Forelimb muscle (tissue), 1 donor: Measurements from ENCODE around the gene REX1BD. TPM values are rescaled to one million over a fixed set of nuclear protein-coding genes. Genes with fewer than 3 reads are reported as not detected.
"Not testable (repeated sequence)": the region's sequence is repeated elsewhere in the genome, so short reads cannot be mapped to it uniquely, and the experiment has no call there.

ENCODE experiments used
- DNase-seq: peaks from one replicate; pipeline ENCODE4 v3.0.0-alpha.2; 2013; ENCODE audit warnings: low read depth
- polyA plus RNA-seq: library from polyadenylated mRNA; unstranded; fragments of 120-200 nt; gene quantifications from one replicate; pipeline ENCODE4 v1.2.1, GENCODE V29; 2013; ENCODE audit not compliant: insufficient read length

Gene REX1BD
- polyA plus RNA-seq, 1 donor, result 33.4 TPM

DNA sequence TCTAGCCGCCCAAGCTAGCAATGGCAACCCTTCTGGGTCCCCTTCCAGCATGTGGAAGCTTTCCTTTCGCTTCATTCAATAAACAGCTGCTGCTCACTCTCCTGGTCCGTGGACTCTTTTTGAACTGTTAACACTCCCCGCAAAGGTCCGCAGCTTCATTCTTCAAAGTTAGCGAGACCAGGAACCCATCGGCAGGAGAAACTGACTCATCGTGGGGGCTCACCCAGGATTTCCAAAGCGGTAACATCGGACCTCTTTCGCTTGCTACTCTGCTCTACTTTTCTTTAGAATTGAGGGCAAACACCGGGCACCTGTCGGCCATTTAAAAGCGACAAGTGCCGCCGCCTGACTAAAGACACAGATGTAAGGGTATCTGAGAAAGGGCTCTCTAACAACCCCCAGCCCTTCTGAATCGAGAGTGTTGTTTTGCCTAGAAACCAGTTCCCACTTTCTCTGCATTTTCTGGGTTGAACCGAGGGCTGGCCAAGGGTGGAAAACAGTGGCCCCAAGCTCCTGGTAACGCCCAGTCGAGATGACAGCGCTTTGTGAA lies 11.2 kb upstream of the REX1BD start:
- no peak for DNase-seq

DNA sequence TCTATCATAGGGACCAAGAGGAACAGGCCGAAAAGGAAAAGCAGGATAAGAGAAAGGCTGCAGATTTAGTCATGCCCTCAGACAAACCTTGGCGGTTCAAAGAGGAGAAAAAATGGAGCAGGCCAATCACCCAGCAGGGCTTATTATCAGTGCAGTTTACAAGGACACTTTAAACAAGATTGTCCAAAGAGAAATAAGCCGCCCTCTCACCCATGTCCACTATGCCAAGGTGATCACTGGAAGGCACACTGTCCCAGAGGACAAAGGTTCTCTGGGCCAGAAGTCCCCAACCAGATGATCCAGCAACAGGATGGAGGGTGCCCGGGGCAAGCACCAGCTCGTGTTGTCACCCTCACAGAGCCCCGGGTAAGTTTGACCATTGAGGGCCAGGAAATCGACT lies 8.3 kb upstream of the REX1BD start:
- no peak for DNase-seq

DNA sequence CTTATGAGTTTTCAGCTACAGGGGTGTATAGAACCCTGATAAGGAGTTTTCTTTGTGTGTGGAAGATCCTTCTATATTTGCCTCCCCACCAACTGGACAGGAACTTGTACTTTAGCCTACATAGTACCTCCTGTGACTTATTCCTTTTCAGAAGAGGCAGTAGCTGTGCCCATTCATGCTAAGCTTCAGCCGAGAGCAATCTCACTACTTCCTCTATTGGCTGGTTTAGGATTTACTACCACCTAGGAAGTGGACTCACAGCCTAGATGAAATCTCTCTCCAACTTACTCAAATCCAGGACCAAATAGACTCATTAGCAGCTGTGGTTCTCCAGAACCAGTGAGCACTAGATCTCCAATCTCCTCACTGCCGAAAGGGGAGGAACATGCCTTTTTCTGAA lies 2.3 kb upstream of the REX1BD start:
- no peak for DNase-seq

DNA sequence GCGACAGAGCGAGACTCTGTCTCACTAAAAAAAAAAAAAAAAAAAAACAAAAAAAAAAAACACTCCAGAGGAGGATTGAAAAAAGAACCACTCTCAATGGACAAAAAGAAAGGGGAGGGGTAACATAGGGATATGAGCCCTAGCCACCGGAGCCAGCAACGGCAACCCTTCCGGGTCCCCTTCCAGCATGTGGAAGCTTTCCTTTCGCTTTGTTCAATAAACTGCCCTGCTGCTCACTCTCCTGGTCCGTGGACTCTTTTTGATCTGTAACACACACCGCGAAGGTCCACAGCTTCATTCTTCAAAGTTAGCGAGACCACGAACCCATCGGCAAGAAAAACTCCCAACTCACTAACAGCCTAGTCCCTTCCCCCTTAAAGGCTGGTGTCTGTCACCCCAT lies 1.0 kb upstream of the REX1BD start:
- no peak for DNase-seq

DNA sequence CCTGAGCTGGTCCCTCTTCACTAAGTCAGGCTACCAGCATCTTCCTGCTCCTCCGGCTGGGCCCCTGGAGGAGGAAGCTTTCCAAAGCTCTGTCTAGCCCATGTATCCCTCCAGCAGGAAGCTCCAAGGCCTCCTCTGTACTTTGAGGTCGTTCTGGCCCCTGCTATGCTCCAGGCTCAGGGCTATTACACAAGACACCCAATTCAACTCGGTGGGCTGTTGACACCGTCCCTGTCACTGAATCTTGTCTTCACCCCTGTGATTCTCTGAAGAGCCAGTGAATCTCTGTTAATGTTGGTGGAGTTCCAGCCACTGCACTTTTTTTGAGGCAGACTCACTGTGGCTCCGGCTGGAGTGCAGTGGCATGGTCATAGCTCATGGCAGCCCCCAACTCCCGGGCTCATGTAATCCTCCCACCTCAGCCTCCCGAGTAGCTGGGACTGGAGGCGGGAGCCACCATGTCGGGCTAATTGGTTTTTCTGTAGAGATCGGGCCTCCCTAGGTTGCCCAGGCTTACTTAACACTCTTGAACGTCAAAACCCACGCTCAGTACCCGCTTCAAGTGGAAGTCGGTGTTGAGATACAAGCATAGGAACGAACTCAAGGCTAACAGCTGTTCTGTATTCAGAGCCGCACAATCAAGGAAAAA lies 512 bp upstream of the REX1BD start:
- DNase-seq, result no peak

DNA sequence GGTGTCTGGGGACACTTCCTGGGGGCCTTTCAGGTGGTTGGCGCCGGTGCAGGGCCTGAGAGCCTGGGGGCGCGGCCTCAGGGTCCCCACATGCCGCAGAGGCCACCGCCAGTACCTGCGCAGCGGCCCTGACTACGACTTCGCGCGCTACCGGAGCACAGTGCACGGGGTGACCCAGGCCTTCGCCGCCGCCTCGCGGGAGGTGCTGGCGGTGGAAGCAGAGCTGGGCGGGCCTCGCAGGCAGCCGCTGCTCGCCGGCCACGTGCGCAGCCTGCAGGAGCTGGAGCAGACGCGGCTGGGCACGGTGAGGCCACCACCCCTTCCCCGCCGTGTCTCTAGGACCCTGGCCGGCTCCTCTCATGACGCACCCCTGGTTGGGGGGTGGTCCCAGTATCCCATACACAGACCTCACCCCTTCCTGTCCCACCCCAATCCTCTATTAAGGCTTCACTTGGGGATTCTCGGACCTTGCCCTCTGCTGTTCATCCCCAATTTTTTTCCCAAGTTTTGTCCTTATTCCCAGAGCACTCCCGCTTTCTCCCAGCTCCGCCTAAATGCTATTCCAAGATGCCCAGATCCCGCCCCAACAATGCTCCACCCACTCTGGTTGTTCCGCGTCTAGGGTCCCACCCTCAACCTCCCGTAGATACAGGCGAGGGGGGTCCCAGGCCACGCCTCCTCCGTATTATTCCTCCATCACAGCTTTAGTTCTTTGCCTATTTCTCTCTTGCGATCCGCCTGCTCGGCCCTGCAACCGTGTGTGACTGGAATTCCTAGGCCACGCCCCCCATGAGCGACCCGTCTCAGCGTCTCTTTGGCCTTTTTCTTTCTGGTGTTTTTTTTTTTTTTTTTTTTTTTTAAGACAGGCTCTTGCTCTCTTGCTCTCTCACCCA lies 1.0 kb downstream of the REX1BD start:
- no peak for DNase-seq

DNA sequence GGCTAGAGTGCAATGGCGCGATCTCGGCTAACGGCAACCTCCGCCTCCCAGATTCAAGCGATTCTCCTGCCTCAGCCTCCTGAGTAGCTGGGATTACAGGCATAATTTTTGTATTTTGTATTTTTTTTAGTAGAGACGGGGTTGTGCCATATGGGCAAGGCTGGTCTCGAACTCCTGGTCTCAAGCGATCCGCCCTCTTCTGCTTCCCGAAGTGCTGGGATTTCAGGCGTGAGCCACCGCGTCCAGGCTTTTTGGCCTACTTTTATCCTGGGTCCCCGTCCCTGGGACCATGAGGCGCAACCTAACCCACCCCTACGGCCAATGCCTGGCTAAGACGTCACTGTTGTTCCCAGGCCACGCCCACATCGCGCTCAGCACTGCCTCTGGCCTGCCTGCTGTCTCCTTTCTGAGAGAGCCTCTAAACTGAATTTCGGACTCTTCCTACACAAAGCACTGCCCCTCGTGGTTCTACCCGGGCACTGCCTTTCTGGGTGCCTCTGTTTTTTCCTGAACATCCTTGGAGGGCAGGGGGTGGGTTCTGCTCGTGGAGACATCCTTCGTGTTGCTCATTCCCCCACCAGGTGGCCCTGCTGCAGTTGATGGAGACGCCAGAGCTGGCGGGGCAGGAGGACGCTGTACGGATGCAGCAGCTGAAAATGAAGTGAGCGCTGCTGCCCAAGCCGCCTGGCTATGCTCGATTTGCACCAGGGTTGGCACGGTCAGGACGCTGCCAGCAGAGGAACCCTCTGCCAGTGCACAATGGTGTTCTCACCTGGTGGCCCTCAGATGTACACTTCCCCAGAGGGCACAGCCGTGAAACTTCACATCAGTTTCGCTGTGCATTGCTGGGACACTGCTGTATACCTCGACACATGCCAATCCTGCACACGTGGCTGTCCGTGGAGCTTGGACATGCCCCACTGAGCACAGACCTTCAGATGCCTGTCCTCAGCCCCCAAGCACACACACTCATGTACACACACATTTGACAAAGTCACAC lies 2.0 kb downstream of the REX1BD start:
- peak; percentile 59 for DNase-seq

DNA sequence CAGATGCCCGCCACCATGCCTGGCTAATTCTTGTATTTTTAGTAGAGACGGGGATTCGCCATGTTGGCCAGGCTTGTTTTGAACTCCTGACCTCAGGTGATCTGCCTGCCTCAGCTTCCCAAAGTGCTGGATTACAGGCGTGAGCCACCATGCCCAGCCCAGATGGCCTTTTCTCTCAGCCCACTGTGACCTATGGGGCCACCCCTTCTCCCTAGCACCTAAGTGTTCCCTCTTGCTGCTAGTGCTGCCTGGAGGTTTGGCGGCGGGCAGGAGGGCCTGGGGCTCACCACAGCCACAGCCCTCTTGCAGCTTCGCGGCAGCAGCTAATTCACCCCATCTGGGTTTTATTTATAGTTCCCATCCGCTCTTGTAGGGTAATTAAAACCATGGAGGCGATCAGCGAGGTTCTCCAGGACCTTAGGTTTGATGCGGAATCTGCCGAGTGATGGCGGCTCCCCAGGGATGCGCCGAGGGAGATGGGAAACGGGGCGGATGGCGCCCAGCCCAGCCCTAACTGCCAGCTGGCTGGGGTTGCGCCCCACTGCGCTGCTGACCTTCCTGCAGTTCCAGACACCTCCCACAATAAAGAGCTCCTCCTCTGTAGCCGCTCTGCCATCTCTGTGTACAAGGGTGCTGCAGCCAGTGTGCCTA lies 3.3 kb downstream of the REX1BD start:
- no peak for DNase-seq

DNA sequence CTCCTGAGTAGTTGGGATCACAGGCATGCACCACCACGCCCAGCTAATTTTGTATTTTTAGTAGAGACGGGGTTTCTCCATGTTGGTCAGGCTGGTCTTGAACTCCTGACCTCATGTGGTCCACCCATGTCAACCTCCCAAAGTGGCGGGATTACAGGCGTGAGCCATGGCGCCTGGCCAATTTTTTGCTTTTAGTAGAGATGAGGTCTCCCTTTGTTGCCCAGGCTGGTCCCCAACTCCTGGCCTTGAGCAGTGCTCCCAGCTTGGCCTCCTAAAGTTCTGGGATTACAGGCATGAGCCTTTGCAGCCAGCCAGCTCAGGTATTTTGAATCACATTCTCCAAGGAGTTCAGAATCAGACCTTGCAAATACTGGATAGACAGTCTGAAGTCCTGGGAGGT lies 4.1 kb downstream of the REX1BD start:
- not testable (repeated sequence) for DNase-seq

DNA sequence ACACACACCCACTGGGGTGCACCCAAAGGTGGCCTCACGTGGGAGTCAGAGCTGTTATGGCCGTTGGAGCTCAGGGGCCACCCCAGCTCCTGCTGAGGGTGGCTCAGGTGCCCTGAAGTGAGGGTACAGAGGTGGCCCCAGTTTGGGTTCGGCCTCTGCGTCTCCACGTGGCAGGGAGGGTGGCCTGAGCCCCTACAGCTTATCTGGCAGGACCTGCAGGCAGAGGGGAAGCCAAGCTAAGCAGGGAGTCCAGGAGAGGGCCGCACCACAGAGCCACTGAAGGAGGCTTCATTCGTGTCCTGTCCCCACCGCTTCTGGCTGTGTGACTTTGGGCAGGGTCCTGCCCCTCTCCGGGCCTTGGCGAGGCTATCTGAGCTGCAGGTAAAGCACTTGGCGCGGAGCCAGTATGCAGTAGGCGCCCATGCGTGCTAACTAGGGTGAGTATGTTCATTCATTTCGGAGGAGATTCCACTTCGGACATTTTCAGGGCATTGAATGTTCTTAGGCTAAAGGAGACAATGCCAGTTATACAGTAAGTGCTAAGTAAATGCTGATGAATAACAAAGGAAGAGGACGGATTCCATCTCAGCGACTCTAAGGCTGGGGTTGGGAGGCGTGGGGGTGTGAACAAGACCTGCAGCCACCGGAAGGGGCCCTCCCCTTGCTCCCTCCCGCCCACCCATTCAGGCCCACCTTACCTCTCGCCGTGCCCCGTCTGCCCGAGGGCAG lies 4.9 kb downstream of the REX1BD start:
- DNase-seq, result no peak

DNA sequence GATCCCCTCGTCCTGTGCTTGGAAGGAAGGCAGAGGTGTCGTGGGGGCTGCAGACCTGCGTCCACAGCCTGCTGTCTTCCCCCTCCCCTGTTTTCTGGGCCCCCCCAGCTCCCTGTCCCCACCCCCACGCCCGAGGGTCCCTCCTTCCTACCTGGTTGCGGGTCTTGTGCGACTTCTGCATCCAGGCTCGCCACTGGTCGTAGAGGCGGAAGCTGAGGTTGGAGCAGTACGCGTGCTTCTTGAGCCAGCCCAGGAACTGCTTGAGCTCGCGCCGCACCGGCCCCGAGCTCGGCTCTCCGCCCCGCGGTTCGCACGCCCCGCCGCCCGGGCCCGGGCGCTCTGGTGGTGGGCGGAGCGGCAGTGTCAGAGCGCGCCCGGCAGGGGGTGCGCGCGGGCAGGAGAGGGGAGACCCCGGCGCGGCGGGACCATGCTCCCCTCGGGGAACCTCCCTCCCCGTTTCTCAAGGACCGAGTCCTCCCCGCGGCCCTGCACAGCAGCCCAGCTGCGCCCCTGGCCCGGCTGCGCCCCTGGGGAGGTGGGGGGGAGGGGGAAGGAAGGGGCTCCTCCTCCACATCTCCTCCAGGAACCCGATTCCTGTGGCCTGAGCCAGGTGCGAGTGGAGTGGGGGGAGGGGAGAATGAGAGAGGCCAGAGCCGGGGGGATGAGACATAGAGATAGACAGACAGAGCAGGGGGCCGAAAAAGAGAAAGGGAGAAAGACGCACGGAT lies 5.7 kb downstream of the REX1BD start:
- peak; percentile 65 for DNase-seq

DNA sequence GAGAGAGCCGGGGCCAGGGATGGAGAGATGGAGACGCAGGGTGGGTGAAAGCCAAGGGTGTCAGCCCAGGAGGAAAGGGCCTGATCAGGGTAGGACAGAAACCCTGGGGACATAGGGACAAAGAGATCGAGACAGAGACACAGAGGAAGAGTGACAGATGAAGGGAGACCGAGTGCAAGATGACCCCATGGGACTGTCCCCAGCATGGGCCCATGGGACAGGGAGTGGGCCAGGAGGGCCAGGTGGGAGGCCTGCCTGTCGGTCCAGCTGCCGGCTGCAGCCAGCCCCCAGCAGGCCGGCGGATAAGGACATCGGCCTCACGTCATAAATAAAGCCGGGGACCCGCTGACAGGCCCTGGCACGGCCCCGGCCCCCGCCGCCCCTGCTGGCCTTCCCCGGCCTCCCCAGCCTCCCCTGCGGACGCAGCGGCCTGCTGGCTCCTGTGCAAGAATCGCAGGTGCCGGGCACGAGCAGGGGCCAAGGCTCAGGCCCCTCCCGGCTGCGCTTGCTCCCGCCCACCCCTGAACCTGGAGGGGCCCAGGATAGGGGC lies 6.3 kb downstream of the REX1BD start:
- no peak for DNase-seq

DNA sequence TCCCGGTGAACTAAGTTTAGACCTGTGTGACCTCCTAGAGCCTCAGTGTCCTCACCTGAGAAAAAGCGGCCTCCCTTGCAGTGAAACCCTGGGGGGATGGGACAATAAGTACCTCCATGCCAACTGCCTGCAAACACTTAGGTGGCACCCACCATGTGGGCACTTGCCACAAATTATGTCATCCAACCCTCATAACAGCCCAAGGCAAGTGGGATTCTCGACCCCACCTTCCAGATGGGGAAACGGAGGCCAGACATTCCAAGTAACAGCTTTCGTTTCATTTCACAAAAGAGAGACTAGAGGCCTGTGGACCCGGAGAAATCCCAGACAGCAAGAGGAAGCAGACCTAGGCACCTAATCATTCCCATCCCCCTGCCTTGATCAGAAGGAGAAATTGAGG lies 6.9 kb downstream of the REX1BD start:
- no peak for DNase-seq

DNA sequence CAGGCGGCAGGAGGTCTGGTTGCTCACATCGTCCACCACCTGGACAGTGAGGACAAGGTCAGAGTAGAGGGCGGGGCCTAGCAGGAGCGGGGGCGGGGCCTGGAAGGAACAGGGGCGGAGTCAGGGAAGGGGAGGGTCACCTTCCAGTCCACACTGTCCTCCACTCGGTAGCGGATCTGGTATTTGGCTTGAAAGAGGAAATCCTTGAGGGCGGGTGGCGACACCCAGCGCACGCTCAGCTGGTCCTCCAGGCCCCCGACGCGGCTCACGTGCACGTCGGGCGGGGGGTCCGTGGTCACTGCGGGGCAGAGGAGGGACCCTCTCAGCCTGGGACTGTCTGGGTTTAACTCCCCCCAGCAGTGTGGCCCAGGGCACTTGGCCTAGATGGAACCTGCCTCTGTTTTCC lies 8.2 kb downstream of the REX1BD start:
- DNase-seq, result no peak

DNA sequence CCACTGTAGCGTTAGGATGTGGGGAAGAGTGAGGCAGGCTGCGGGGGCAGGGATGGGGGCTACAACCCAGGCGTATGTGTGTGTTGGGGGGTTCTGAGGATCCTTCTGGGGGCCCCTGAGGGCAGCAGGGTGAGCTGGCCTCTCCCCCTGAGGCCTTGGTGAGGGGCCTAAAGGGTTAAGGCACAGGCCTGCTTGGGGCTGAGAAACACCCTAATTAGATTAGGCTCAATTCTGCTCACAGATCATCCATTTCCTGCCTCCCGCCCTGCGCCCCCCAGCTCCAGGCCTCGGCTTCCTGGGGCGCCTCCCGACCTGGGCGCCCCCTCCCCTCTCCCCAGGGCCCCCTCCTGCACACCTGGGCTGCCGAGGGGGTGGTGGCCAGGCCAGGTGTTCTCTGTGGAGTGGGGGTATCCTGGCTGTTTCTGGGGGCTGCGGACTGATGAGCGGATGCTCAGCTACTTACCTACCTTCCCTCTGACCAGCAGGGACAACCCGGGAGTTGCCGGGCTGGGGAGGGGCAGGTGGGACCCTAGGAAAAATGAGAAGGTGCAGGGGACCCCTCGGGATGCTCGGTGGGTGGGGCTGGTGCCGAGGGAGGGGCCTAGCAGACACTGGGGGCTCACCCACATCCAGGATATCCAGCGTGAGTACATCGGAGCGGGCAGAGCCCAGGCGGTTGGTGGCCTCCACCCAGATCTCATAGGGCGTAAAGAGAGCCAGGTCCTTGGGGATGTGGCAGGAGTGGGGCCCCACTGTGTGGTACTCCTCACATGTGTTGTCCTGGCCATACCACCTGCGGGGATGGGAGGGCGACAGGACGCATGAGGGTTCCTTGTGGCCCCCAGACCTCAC lies 9.4 kb downstream of the REX1BD start:
- DNase-seq, result no peak

DNA sequence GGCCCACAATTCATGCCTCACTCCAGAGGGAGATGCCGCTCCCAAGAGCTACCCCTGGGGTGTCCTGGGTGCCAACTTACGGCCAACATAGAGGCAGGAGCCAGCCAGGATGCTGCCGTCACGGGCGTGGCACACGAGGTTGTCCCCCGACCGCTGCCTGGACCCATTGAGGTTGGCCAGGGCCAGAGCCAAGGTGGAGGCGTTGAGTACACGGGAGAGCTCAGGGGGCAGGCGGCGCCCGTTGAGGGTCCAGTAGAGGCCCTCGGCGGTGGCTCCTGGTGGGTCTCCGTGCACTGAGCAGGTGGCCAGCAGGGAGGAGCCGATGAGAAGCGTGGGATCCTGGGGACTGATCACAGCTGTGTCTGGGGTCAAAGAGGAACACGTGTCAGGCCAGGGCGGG lies 10.9 kb downstream of the REX1BD start:
- DNase-seq, result no peak

DNA sequence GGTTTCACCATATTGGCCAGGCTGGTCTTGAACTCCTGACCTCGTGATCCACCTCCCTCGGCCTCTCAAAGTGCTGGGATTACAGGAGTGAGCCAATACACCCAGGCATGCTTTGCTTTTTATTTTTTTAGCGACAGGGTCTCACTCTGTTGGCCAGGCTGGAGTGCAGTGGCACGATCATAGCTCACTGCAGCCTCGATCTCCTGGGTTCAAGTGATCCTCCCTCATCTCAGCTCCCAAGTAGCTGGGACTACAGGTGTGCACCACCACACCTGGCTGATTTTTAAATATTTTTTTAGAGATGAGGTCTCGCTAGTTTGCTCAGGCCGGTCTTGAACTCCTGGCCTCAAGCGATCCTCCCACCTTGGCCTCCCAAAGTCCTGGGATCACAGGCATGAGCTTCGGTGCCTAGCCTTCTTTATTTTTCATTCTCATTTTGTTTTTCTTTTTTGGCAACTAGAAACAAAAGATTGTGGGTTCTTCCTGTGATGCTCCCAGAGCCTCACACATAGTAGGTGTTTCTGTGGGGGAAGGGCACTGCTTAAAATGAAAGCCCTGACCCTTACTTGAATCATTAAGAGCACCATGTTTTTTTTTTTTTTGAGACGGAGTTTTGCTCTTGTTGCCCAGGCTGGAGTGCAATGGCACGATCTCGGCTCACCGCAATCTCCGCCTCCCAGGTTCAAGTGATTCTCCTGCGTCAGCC lies 12.2 kb downstream of the REX1BD start:
- not testable (repeated sequence) for DNase-seq

DNA sequence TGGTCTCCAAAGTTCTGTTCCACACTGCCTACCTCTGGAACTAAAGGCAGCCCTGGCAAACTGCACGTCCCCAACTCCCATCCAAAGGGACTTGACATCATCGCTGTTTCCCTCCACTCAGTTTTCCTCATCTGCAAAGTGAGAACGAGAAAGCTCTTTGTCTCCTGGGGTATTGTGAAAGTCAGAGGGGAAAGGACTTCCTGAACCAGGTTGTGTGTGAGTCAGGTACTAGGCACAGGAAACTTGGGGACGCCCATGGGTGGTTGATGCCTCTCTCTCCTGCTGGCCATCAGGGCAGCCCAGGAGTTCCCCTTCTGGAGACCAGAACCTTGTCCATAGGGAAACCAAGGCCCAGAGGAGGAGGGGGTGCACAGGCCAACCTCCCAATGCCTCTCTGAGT lies 13.3 kb downstream of the REX1BD start:
- DNase-seq, result no peak
